Pancreas (tissue), 10 donors: ENCODE results near the gene HEG1. TPM values are rescaled to one million over a fixed set of nuclear protein-coding genes. Genes with fewer than 3 reads are reported as not detected.

Source experiments
- ATAC-seq, 4 donors: fragments of 200-7000 bp; cut with Tn5 transposase; one replicate each; pipeline versions ENCODE4 v1.8.0 to v1.9.1; 2020; ENCODE audit warnings: mild to moderate bottlenecking in 4 of 4, moderate library complexity in 4 of 4
- DNase-seq, 6 donors: peaks; one replicate each; pipeline ENCODE4 v3.0.0-alpha.2; 2020
- FAIRE-seq: peaks from 2 replicates; lab custom pipeline; 2012; peaks lifted over from hg19 to GRCh38; lab: Jason Lieb, UNC
- H3K27ac ChIP-seq, 4 donors: fragments of 200-600 bp; sonication (generic); 1 replicate in 3 of 4; 2 replicates in 1 of 4; pipeline versions ENCODE4 v1.5.0 to v1.8.0; 2020
- H3K27me3 ChIP-seq, 4 donors: fragments of 200-600 bp; one replicate each; pipeline ENCODE4 v1.8.0; 2021
- H3K36me3 ChIP-seq, 3 donors: fragments of 200-600 bp; sonication (generic) in 1 of 3; one replicate each; pipeline versions ENCODE4 v1.5.0 to v1.8.0; 2020 to 2021
- H3K4me1 ChIP-seq, 3 donors: fragments of 200-600 bp; one replicate each; pipeline ENCODE4 v1.8.0; 2021
- H3K4me3 ChIP-seq, 4 donors: fragments of 200-600 bp; sonication (generic) in 2 of 4; one replicate each; pipeline versions ENCODE4 v1.5.0 to v1.8.0; 2020 to 2021
- H3K9me3 ChIP-seq, 4 donors: fragments of 200-600 bp; one replicate each; pipeline ENCODE4 v1.8.0; 2021
- CTCF ChIP-seq, 4 donors: fragments of 200-600 bp; sonication (generic) in 3 of 4; IDR thresholded peaks; one replicate each; pipeline versions ENCODE4 v1.5.0 to v1.8.0; 2021; ENCODE audit warnings: antibody characterized with exemption in 4 of 4
- WGBS, 2 donors: extraction: QIAGEN DNeasy Blood & Tissue Kit; methylation state at CpG; one replicate each; pipeline ENCODE4 v1.1.7; 2013; 5-methylcytosine and 5-hydroxymethylcytosine counted together
- intact Hi-C, 3 donors: fragments of 100-400 bp; cut with DNase I; formaldehyde crosslinking; loops; one replicate each; pipeline versions ENCODE4 v1.11.1 to v1.14.2; 2022
- polyA plus RNA-seq, 2 donors: library from polyadenylated mRNA; stranded (reverse); fragments of 200-250 nt; gene quantifications; one replicate each; pipeline ENCODE4 v1.2.3, GENCODE V29; 2013
- total RNA-seq, 6 donors: library from RNA; stranded (reverse); fragmentation: NEBNext Ultra II Directional in 4 of 6; extraction: Animal tissue kit (Norgen Biotek cat#: 25700) in 4 of 6; gene quantifications; one replicate each; pipeline versions ENCODE4 v1.2.1 to v1.2.4, GENCODE V29; 2021 to 2023
- donor health status: healthy with polysubstance abuse.
- donor health status: DM: no; HTN: no; CAD: no; lungs with moderate emphysema.
- donor health status: DM: no; HTN: no; CAD: no.
- donor health status: control.
- donor health status: control.
- donor health status: Bipolar disorder and iron deficiency.
- donor health status: DM: yes; HTN: yes; CAD: no.
- donor health status: DM: no; HTN: no; CAD: no.
- donor health status: DM: no; HTN: no; CAD: no.
- donor health status: DM: yes; HTN: yes; CAD: no.

HEG1 gene
- total and polyA plus RNA-seq, 8 donors, result 9.6 to 36.6 (median 20.9) TPM

GRCh38 chr3:125069452-125069851, 13.7 kb upstream of the HEG1 start:
- H3K27ac ChIP-seq, result no peak overlapping the region
- no peak for TF ChIP-seq CTCF (IDR thresholded peaks at IDR 0.05)
- ATAC-seq (peak in 2 of 4 donors; percentile 18 to 50), FAIRE-seq (no peak), DNase-seq (no peak)
- no peak overlapping the region for H3K4me3 ChIP-seq
- H3K4me1 ChIP-seq, result no peaks in the 10 kb centered on the region
- no peaks in the 10 kb centered on the region for H3K27me3 ChIP-seq
- WGBS, 2 donors, result 37 to 56% methylated on average over 1 of the region's 1 CpG
- intact Hi-C loops, result no loop called here
- no peaks in the 10 kb centered on the region for H3K9me3 ChIP-seq
- no peaks in the 10 kb centered on the region for H3K36me3 ChIP-seq

GRCh38 chr3:125068265-125068664, 12.5 kb upstream of the HEG1 start:
- H3K9me3 ChIP-seq, result no peaks in the 10 kb centered on the region
- H3K36me3 ChIP-seq, result no peaks in the 10 kb centered on the region
- H3K27me3 ChIP-seq, result no peaks in the 10 kb centered on the region
- intact Hi-C loops, result no loop called here
- no peak overlapping the region for H3K27ac ChIP-seq
- 72 to 77% methylated on average over 4 of the region's 4 CpGs for WGBS, 2 donors
- DNase-seq (no peak), FAIRE-seq (no peak), ATAC-seq (no peak)
- TF ChIP-seq CTCF (IDR thresholded peaks at IDR 0.05), result no peak
- no peak overlapping the region for H3K4me3 ChIP-seq
- peaks cover 3 to 7% (median 4%) of the 10 kb centered on the region in 3 donors for H3K4me1 ChIP-seq

- Histone ChIP-seq H3K4me3 (no peak overlapping the region), H3K9me3 (no peaks in the 10 kb centered on the region), H3K27me3 (no peaks in the 10 kb centered on the region), H3K4me1 (peaks cover 3 to 11% (median 8%) of the 10 kb centered on the region in 3 donors), H3K36me3 (no peaks in the 10 kb centered on the region), H3K27ac (no peak overlapping the region)
- TF ChIP-seq CTCF (IDR thresholded peaks at IDR 0.05), result no peak
- ATAC-seq (no peak), DNase-seq (no peak), FAIRE-seq (no peak)
- 53 to 63% methylated on average over 3 of the region's 3 CpGs for WGBS, 2 donors
- intact Hi-C loops, result no loop called here
These were observed 11.4 kb upstream of the HEG1 start for GRCh38 chr3:125067225-125067624.

GRCh38 chr3:125062904-125063618, 7.3 kb upstream of the HEG1 start:
- no peak overlapping the region for H3K4me3 ChIP-seq
- WGBS, 2 donors, result 8 to 14% methylated on average over 7 of the region's 7 CpGs
- H3K36me3 ChIP-seq, result no peaks in the 10 kb centered on the region
- peak overlapping the region in 2 of 4 donors; percentile 15 to 19 for H3K27ac ChIP-seq
- peak in 3 of 6 donors; percentile 45 to 61 (median 48) for DNase-seq
- intact Hi-C loops, result no loop called here
- peak; percentile 43 to 76 (median 70) for ATAC-seq
- no peaks in the 10 kb centered on the region for H3K27me3 ChIP-seq
- no peak for TF ChIP-seq CTCF (IDR thresholded peaks at IDR 0.05)
- no peaks in the 10 kb centered on the region for H3K9me3 ChIP-seq
- no peak for FAIRE-seq
- H3K4me1 ChIP-seq, result peaks cover 3 to 12% (median 11%) of the 10 kb centered on the region in 3 donors

- ATAC-seq (no peak), FAIRE-seq (no peak), DNase-seq (no peak)
- H3K27me3 ChIP-seq, result no peaks in the 10 kb centered on the region
- H3K9me3 ChIP-seq, result no peaks in the 10 kb centered on the region
- 91 to 94% methylated on average over 5 of the region's 5 CpGs for WGBS, 2 donors
- intact Hi-C loops, result no loop called here
- TF ChIP-seq CTCF (IDR thresholded peaks at IDR 0.05), result no peak
- no peak overlapping the region for H3K4me3 ChIP-seq
- no peaks in the 10 kb centered on the region for H3K36me3 ChIP-seq
- no peak overlapping the region for H3K27ac ChIP-seq
- peaks cover 3 to 12% (median 11%) of the 10 kb centered on the region in 3 donors for H3K4me1 ChIP-seq
These were observed 5.8 kb upstream of the HEG1 start for GRCh38 chr3:125061646-125062045.
